Endothelial cell of umbilical vein (primary cell): ENCODE measurements around the gene RAB21. TPM values are rescaled to one million over a fixed set of nuclear protein-coding genes. Genes with fewer than 3 reads are reported as not detected.

Experiments used
- BruUV-seq: library from RNA; stranded (reverse); fragments of 400-500 nt; replicated peaks from 2 replicates; lab custom pipeline; 2021; lab: Mats Ljungman, UMichigan
- CTCF ChIA-PET: fragments of 300-600, 350-600 bp; sonication (Branson Sonifier 250); formaldehyde crosslinking; loops from one replicate; lab custom pipeline; 2021; ENCODE audit warnings: antibody characterized with exemption, inconsistent platforms; lab: Charles Lee
- POLR2A ChIA-PET: fragments of 300-600, 350-600 bp; sonication (Branson Sonifier 250); formaldehyde crosslinking; loops from one replicate; lab custom pipeline; 2021; ENCODE audit warnings: antibody characterized with exemption, inconsistent platforms; lab: Charles Lee
- DNase-seq: peaks from one replicate; pipeline ENCODE4 v3.0.0-alpha.2; 2011; ENCODE audit warnings: low read depth, low spot score
- FAIRE-seq: peaks from 2 replicates; lab custom pipeline; 2011; peaks lifted over from hg19 to GRCh38; lab: Jason Lieb, UNC
- H2AFZ ChIP-seq: 2 replicates; pipeline ENCODE4 v1.6.0; 2012; ENCODE audit warnings: low read depth, low read length, control low read depth, inconsistent platforms
- H3K27ac ChIP-seq: 2 replicates; pipeline ENCODE4 v1.5.1; 2011; ENCODE audit warnings: low read depth, mild to moderate bottlenecking, control low read depth, low read length, moderate library complexity; ENCODE audit not compliant: insufficient read depth
- H3K27me3 ChIP-seq, 2 experiments: 2 replicates each; pipeline versions ENCODE4 v1.6.0 to v1.6.1; 2011; ENCODE audit warnings: low read length in 2 of 2, mixed read lengths in 1 of 2; ENCODE audit not compliant: control insufficient read depth in 2 of 2, insufficient read depth in 2 of 2
- H3K36me3 ChIP-seq, 2 experiments: 2 replicates in 1 of 2; 3 replicates in 1 of 2; pipeline ENCODE4 v1.5.1; 2011; ENCODE audit warnings: low read length in 2 of 2, mild to moderate bottlenecking in 1 of 2, moderate library complexity in 1 of 2; ENCODE audit not compliant: control insufficient read depth in 2 of 2, insufficient read depth in 2 of 2; ENCODE audit errors: extremely low read depth in 1 of 2
- H3K4me1 ChIP-seq: 3 replicates; pipeline ENCODE4 v1.5.1; 2011; ENCODE audit warnings: mild to moderate bottlenecking, low read length; ENCODE audit not compliant: control insufficient read depth, insufficient read depth; ENCODE audit errors: extremely low read depth
- H3K4me2 ChIP-seq: 2 replicates; pipeline ENCODE4 v1.6.1; 2011; ENCODE audit warnings: low read length, control low read depth, mixed read lengths; ENCODE audit not compliant: insufficient read depth
- H3K4me3 ChIP-seq, 3 experiments: fragments of 200-600 bp in 1 of 3; sonication (generic), shearing (Covaris generic) in 1 of 3; replicated peaks in 1 of 3; 2 replicates each; pipeline ENCODE4 v1.5.1; 2011 to 2016; ENCODE audit warnings: control low read depth in 3 of 3, low read length in 3 of 3, mild to moderate bottlenecking in 2 of 3, inconsistent platforms in 1 of 3, low read depth in 1 of 3, moderate library complexity in 1 of 3; ENCODE audit not compliant: insufficient read depth in 1 of 3
- H3K79me2 ChIP-seq: 2 replicates; pipeline ENCODE4 v1.6.0; 2012; ENCODE audit warnings: low read length, inconsistent platforms; ENCODE audit not compliant: control insufficient read depth, insufficient read depth
- H3K9ac ChIP-seq: replicated peaks from 2 replicates; pipeline ENCODE3; 2011; ENCODE audit warnings: low read length, control low read depth; ENCODE audit not compliant: insufficient read depth; ENCODE audit errors: extremely low read depth
- H3K9me1 ChIP-seq: replicated peaks from 3 replicates; pipeline ENCODE4 v1.6.0; 2011; ENCODE audit warnings: mild to moderate bottlenecking, low read length; ENCODE audit not compliant: control insufficient read depth, insufficient read depth; ENCODE audit errors: extremely low read depth
- H3K9me3 ChIP-seq: replicated peaks from 2 replicates; pipeline ENCODE4 v1.5.1; 2012; ENCODE audit warnings: low read length, inconsistent platforms; ENCODE audit not compliant: control insufficient read depth, insufficient read depth
- H4K20me1 ChIP-seq: replicated peaks from 2 replicates; pipeline ENCODE3; 2011; ENCODE audit warnings: mild to moderate bottlenecking, low read length; ENCODE audit not compliant: control insufficient read depth, insufficient read depth; ENCODE audit errors: extremely low read depth
- CTCF ChIP-seq, 2 donors: IDR thresholded peaks; 1 replicate in 1 of 2; 2 replicates in 1 of 2; pipeline ENCODE4 v1.5.1; 2011; ENCODE audit warnings: low read length in 2 of 2, mild to moderate bottlenecking in 2 of 2, moderate library complexity in 2 of 2, control low read depth in 1 of 2, inconsistent platforms in 1 of 2, low read depth in 1 of 2; ENCODE audit not compliant: insufficient read depth in 1 of 2; ENCODE audit errors: extremely low read depth in 1 of 2
- EZH2 ChIP-seq: IDR thresholded peaks from 2 replicates; pipeline ENCODE4 v1.6.1; 2012; ENCODE audit warnings: borderline replicate concordance, low read depth, mild to moderate bottlenecking, moderate library complexity, low read length, inconsistent platforms; ENCODE audit not compliant: severe bottlenecking
- JUN ChIP-seq: IDR thresholded peaks from 2 replicates; pipeline ENCODE4 v1.6.1; 2011; ENCODE audit warnings: borderline replicate concordance, low read depth; ENCODE audit not compliant: insufficient read length, insufficient read depth
- MYC ChIP-seq: IDR thresholded peaks from one replicate; pipeline ENCODE4 v1.6.1; 2011; ENCODE audit warnings: mild to moderate bottlenecking, low read depth, low read length
- POLR2A ChIP-seq: IDR thresholded peaks from 2 replicates; pipeline ENCODE4 v1.6.1; 2012; ENCODE audit warnings: low read depth, mild to moderate bottlenecking, control low read depth, low read length
- dilution Hi-C: fragments of 300-500 bp; cut with MboI; formaldehyde crosslinking; loops from one replicate; pipeline ENCODE4 v1.15.0; 2019; ENCODE audit warnings: low sequenced_read_pairs; ENCODE audit not compliant: extremely low pct_ligation_motif_present
- intact Hi-C: fragments of 100-400 bp; cut with micrococcal nuclease; formaldehyde crosslinking; loops from one replicate; pipeline ENCODE4 v1.10.0; 2022
- polyA plus RNA-seq, 4 experiments: library from polyadenylated mRNA; depleted of rRNA in 3 of 4; stranded (reverse) in 3 of 4; unstranded in 1 of 4; fragments of >200 nt; gene quantifications; 2 replicates each; pipeline versions ENCODE4 v1.2.1 to v1.2.3, GENCODE V29; 2011 to 2012; ENCODE audit warnings: missing spikeins in 1 of 4
- total RNA-seq: library from RNA; stranded (reverse); gene quantifications from 2 replicates; pipeline ENCODE4 v1.2.3, GENCODE V29; 2021

The RAB21 gene
- total and polyA plus RNA-seq, 2 donors (not counting 3 experiments of a cell fraction or from before 2014, with no cell fraction given), result 1.8 to 49.6 TPM

- Histone ChIP-seq H3K79me2 (peaks cover 97% of the 10 kb centered on the region), H3K27me3 (no peaks in the 10 kb centered on the region), H3K9ac (no peak overlapping the region), H3K9me3 (no peaks in the 10 kb centered on the region), H2AFZ (no peak overlapping the region), H3K27ac (no peak overlapping the region), H3K36me3 (peaks cover 0 to 3% of the 10 kb centered on the region in 2 experiments), H3K4me3 (no peak overlapping the region), H3K9me1 (no peaks in the 10 kb centered on the region), H3K4me2 (no peak overlapping the region), H4K20me1 (peaks cover 16% of the 10 kb centered on the region), H3K4me1 (no peaks in the 10 kb centered on the region)
- ChIA-PET CTCF (interaction anchor here (1.0 kb wide), 1 partner anchor 9 kb away, joined by 3 read pairs; no protein-coding TSS in a partner anchor), POLR2A (no interaction called here)
- BruUV-seq, result no TSS peak
- FAIRE-seq (no peak), DNase-seq (no peak)
- TF ChIP-seq EZH2 (no peak), CTCF (IDR thresholded peaks at IDR 0.05; ENCODE audit: extremely low read depth in 1 of 2, insufficient read depth in 1 of 2, low read depth in 1 of 2, low read length in 2 of 2) (no peak), POLR2A (no peak), MYC (no peak), JUN (no peak)
- dilution Hi-C loops (no loop called here), intact Hi-C loops (no loop called here)
These were observed 9.2 kb downstream of the RAB21 start for GRCh38 chr12:71763677-71764379.
